GM18858 (cell line): ENCODE measurements around the gene HSPB1.
"Not testable (repeated sequence)": the region's sequence is repeated elsewhere in the genome, so short reads cannot be mapped to it uniquely, and the experiment has no call there.

ENCODE experiments used
- ATAC-seq: cut with Tn5 transposase; IDR thresholded peaks from one replicate; pipeline ENCODE4 v1.9.1; 2021; ENCODE audit not compliant: unreplicated experiment

Gene HSPB1

GRCh38 chr7:76329479-76329878 lies 27.0 kb downstream of the HSPB1 start:
- no peak for ATAC-seq

DNA sequence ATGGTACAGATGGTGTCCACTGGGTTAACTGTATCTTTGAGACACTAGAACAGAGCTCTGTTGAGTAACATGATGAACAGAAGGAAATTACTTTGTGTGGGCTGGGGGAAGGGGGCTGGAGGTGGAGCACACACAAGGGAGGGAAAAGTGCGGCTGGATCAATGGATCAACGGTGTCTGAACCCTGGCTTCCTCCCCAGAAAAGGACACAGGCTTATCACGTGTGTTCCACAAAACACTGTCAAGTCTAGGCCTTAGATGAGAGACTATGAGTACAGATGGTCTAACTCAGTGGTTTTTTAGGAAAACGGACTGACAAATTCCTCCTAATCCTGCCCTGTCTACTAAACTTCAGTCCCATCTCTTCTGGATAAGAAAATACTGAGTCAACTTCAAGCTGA lies 27.8 kb downstream of the HSPB1 start:
- no peak for ATAC-seq

GRCh38 chr7:76330673-76331072 lies 28.2 kb downstream of the HSPB1 start:
- no peak for ATAC-seq

GRCh38 chr7:76332078-76332477 lies 29.6 kb downstream of the HSPB1 start:
- ATAC-seq: no peak

DNA sequence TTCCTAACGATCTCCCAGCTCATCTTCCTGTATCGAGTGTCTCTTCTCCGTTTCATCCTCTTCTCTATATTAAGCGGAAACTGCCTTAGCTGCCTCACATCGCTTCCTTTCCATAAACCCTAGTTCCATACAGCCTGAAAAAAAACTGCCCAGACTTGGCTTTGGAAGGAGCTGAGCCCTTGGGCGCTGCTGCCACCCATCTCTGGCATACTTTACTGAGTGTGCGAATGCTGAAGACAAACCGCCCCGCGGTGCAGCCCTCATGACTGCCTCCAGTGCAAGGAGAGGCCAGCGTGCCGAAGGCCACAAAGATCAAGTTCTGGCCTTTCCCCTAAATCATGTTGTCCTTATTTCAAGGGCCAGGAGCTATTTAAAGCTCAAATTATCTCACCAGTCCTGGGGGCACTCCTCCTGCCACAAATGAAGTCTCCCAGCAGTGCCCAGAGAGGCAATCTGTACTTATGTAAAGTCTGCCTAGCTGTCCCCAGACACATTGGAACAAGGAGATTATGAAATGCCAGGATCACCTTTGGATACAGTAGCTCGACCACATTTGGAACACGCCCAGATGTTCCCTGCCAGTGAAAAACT lies 31.1 kb downstream of the HSPB1 start:
- ATAC-seq: no peak

GRCh38 chr7:76334320-76334967 lies 32.0 kb downstream of the HSPB1 start:
- no peak for ATAC-seq

GRCh38 chr7:76335417-76335816 lies 32.9 kb downstream of the HSPB1 start:
- not testable (repeated sequence) for ATAC-seq

- ATAC-seq: no peak
Observed at GRCh38 chr7:76336094-76336493, 33.6 kb downstream of the HSPB1 start.

GRCh38 chr7:76337147-76337546 lies 34.7 kb downstream of the HSPB1 start:
- ATAC-seq: no peak

GRCh38 chr7:76338298-76339084 lies 36.0 kb downstream of the HSPB1 start:
- ATAC-seq: no peak

GRCh38 chr7:76340617-76341131 lies 38.2 kb downstream of the HSPB1 start:
- ATAC-seq: no peak

GRCh38 chr7:76342222-76342621 lies 39.7 kb downstream of the HSPB1 start:
- no peak for ATAC-seq

GRCh38 chr7:76343294-76343930 lies 40.9 kb downstream of the HSPB1 start:
- no peak for ATAC-seq

GRCh38 chr7:76343931-76344321 lies 41.5 kb downstream of the HSPB1 start:
- no peak for ATAC-seq

- no peak for ATAC-seq
Observed at GRCh38 chr7:76346097-76346496, 43.6 kb downstream of the HSPB1 start.

DNA sequence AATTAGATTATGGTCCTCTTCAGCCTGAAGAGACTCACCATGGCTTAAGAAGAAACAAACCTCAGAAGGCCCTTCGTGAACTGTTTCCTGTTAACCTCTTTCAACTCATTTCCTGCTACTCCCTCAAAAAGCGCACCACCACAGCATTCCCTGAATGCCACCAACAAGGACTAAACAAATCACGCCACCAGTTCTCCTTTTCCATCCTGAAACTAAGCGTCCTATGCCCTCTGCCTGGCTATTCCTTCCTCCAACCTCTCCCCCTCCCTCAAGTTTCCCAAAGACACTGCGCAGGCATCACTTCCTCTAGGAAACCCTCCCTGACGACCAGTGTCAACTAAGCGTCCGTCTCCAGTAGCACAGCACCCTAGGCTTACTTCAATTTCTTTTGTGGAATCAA lies 44.3 kb downstream of the HSPB1 start:
- no peak for ATAC-seq

GRCh38 chr7:76347710-76348109 lies 45.2 kb downstream of the HSPB1 start:
- no peak for ATAC-seq

- ATAC-seq: no peak
Observed at GRCh38 chr7:76349313-76349885, 46.9 kb downstream of the HSPB1 start.

DNA sequence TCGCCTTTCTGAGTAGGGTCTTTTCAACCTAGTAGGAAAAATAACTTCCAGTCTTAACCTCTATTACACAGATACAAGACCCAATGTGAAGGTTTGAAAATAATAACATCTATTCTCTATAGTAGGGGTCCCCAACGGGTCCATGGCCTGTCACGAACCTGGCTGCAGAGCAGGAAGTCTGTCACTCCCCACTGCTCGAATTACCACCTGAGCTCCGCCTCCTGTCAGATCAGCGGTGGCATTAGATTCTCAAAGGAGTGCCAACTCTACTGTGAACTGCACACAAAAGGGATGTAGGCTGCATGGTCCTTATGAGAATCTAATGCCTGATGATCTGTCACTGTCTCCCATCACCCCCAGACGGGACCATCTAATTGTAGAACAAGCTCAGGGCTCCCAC lies 48.9 kb downstream of the HSPB1 start:
- ATAC-seq: no peak

- ATAC-seq: no peak
Observed at GRCh38 chr7:76352193-76352592, 49.7 kb downstream of the HSPB1 start.

DNA sequence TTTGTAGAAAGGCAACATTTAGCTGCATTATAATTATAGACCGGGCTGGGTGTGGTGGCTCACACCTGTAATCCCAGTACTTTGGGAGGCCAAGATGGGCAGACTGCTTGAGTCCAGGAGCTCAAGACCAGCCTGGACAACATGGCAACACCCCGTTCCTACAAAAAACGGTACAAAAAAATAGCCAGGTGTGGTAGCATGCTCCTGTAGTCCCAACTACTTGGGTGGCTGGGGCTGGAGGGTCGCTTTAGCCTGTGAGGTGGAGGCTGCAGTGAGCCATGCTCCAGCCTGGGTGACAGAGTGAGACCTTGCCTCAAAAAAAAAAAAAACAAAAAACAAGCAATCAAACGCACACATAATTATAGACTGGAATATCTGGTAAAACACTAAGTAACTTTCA lies 51.3 kb downstream of the HSPB1 start:
- no peak for ATAC-seq
